Naive thymus-derived CD8-positive, alpha-beta T cell (primary cell): Measurements from ENCODE around the gene ERP27. TPM values are rescaled to one million over a fixed set of nuclear protein-coding genes. Genes with fewer than 3 reads are reported as not detected.

Experiments used
- polyA plus RNA-seq, 3 donors: library from polyadenylated mRNA; unstranded; fragments of 300-500 nt; fragmentation: Illumina TruSeq; gene quantifications; one replicate each; pipeline ENCODE4 v1.2.3, GENCODE V29; 2021
- total RNA-seq, 8 experiments: library from RNA in 2 of 8; stranded (reverse) in 2 of 8; gene quantifications; one replicate each; pipeline ENCODE4 v1.2.3 and lab custom pipeline; 2021 to 2026

The ERP27 gene
- total and polyA plus RNA-seq, 5 experiments from 2014 or later, result 3.2 to 25.8 (median 4.4) TPM

Other genes starting within 250 kb of the ERP27 start
- not detected for gene GUCY2C, start 241.9 kb downstream of the ERP27 start, total RNA-seq
- not detected for gene GUCY2C, start 241.9 kb downstream of the ERP27 start, polyA plus RNA-seq
- 100 to 1,000 TPM in 1 of 2 experiments, 10 to 100 TPM in 1; 93.8 to 106 TPM for gene WBP11, start 135.1 kb downstream of the ERP27 start, total RNA-seq
- gene WBP11, start 135.1 kb downstream of the ERP27 start, polyA plus RNA-seq, result 10 to 100 TPM; 59.5 to 66.5 (median 59.8) TPM
- 1 to 10 TPM in 1 of 2 experiments, under 1 TPM in 1; 0.71 to 1.3 TPM for gene C12orf60, start 134.9 kb downstream of the ERP27 start, total RNA-seq
- gene C12orf60, start 134.9 kb downstream of the ERP27 start, polyA plus RNA-seq, result 1 to 10 TPM in 2 of 3 donors, under 1 TPM in 1; 0.98 to 2.5 (median 1.7) TPM
- gene SMCO3, start 124.4 kb downstream of the ERP27 start, total RNA-seq, result not detected
- under 1 TPM in 1 of 3 donors, not detected in 2; 0.07 TPM for gene SMCO3, start 124.4 kb downstream of the ERP27 start, polyA plus RNA-seq
- not detected for gene ART4, start 95.0 kb downstream of the ERP27 start, total RNA-seq
- not detected for gene ART4, start 95.0 kb downstream of the ERP27 start, polyA plus RNA-seq
- gene MGP, start 52.7 kb downstream of the ERP27 start, total RNA-seq, result 1 to 10 TPM; 3.7 to 4.1 TPM
- under 1 TPM; 0.14 to 0.48 (median 0.17) TPM for gene MGP, start 52.7 kb downstream of the ERP27 start, polyA plus RNA-seq
- gene ARHGDIB, start 23.1 kb upstream of the ERP27 start, total RNA-seq, result 100 to 1,000 TPM; 937 to 948 TPM
- gene ARHGDIB, start 23.1 kb upstream of the ERP27 start, polyA plus RNA-seq, result 1,000 to 10,000 TPM; 3,195 to 3,446 (median 3,407) TPM
- gene PDE6H, start 34.5 kb upstream of the ERP27 start, total RNA-seq, result not detected
- gene PDE6H, start 34.5 kb upstream of the ERP27 start, polyA plus RNA-seq, result not detected